ENCODE results near the gene TTC21B. TPM values are rescaled to one million over a fixed set of nuclear protein-coding genes. Genes with fewer than 3 reads are reported as not detected.

Gene TTC21B
- total RNA-seq, 3 donors from 2014 or later, result 28.6 to 54.3 (median 49.8) TPM

DNA sequence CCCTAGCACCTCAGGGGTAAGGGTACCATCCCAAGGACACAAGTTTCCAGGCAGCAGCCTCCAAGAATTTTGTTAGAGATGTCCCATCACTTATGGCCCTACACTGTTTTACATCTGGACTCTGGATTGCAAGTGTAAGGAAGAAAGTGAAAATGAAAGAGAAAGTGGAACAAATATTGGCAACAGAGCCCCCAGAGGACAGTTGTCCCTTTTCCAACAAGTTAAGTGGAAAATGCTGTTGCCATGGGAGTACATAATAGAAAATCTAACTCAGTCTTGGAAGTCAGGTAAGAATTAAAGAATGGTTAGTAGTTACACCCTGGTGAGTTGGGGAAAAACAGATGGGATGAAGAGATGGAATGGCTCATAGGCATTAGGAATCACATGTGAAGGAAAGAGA lies 50.6 kb downstream of the TTC21B start:
- H3K36me3 ChIP-seq, result peaks cover 5% of the 10 kb centered on the region
- peak overlapping the region in 1 of 2 donors; percentile 38 for H3K27ac ChIP-seq
- TF ChIP-seq POLR2A (IDR thresholded peaks at IDR 0.05) (no peak), POLR2AphosphoS5 (IDR thresholded peaks at IDR 0.05) (no peak)
- TF ChIP-seq, protein P1, sequence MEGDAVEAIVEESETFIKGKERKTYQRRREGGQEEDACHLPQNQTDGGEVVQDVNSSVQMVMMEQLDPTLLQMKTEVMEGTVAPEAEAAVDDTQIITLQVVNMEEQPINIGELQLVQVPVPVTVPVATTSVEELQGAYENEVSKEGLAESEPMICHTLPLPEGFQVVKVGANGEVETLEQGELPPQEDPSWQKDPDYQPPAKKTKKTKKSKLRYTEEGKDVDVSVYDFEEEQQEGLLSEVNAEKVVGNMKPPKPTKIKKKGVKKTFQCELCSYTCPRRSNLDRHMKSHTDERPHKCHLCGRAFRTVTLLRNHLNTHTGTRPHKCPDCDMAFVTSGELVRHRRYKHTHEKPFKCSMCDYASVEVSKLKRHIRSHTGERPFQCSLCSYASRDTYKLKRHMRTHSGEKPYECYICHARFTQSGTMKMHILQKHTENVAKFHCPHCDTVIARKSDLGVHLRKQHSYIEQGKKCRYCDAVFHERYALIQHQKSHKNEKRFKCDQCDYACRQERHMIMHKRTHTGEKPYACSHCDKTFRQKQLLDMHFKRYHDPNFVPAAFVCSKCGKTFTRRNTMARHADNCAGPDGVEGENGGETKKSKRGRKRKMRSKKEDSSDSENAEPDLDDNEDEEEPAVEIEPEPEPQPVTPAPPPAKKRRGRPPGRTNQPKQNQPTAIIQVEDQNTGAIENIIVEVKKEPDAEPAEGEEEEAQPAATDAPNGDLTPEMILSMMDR (IDR thresholded peaks at IDR 0.05), result no peak
- H3K4me1 ChIP-seq, result peaks cover 0 to 8% of the 10 kb centered on the region in 2 donors
- no peak for DNase-seq (ENCODE audit: low spot score in 2 of 2)
- no peaks in the 10 kb centered on the region for H3K27me3 ChIP-seq
- H3K9me3 ChIP-seq, result no peaks in the 10 kb centered on the region
- intact Hi-C loops (cut with DNase I; ENCODE audit: low total_unique reads), result no loop called here
- H3K4me3 ChIP-seq, result peak overlapping the region in 2 of 3 donors; percentile 5 to 27

DNA sequence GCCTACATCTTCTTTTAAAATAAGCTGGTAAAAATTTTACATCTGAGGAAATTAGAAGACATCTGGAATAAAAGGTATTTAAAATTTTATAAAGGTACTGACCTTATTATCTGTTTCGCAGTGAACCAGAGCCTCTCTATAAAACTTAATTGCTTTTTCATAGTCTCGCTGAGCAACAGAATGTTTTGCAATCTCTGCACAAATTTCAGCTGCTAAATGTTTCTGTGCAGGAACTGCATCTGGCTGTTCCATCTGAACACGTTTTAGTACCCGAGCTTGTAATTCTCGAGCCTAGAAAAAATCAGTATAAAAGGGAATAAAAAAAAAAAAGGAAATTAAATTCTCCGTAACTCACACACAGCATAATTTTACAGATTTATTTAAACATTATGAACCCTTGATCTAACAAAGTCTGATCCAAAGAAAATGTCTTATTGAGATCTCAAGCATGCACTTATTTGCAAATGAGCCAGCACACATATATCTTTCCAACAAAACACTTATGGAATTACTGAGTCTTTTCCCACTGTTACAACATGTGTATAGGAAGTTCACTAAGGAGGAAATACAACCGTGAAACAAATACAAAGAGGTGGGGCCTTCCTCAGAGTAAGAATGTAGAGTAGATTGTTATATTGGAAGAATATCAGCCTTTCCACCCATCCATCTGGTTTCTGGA lies 51.8 kb downstream of the TTC21B start:
- Histone ChIP-seq H3K4me1 (peaks cover 0 to 8% of the 10 kb centered on the region in 2 donors), H3K36me3 (no peaks in the 10 kb centered on the region), H3K9me3 (no peaks in the 10 kb centered on the region), H3K27me3 (no peaks in the 10 kb centered on the region), H3K27ac (peak overlapping the region in 1 of 2 donors; percentile 27), H3K4me3 (no peak overlapping the region)
- DNase-seq (ENCODE audit: low spot score in 2 of 2), result no peak
- TF ChIP-seq POLR2A (IDR thresholded peaks at IDR 0.05) (no peak), POLR2AphosphoS5 (IDR thresholded peaks at IDR 0.05) (no peak)
- TF ChIP-seq, protein P1 (IDR thresholded peaks at IDR 0.05), result no peak
- intact Hi-C loops (cut with DNase I; ENCODE audit: low total_unique reads), result no loop called here

DNA sequence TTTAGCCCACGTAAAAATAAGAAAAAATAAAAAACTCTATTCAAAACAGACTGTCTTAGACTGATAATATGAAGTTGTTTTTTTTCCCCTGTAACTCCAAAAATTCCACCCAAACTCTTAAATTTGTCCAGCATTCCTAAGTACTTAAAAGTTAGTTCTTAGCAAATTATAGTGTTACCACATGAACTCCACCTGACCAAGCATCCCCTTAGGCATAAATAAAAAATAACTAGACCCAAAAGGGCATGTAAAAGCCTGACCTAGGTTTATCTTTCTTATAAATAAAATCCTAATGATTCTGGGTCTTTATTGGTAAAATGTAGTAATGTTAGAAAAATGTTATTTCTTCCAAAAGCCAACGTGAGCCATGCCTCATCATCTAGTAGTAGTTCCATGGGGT lies 54.3 kb downstream of the TTC21B start:
- TF ChIP-seq POLR2A (IDR thresholded peaks at IDR 0.05), result no peak
- DNase-seq (ENCODE audit: low spot score in 2 of 2), result no peak
- peaks cover 0 to 8% of the 10 kb centered on the region in 2 donors for H3K4me1 ChIP-seq
- intact Hi-C loops (cut with DNase I; ENCODE audit: low total_unique reads), result no loop called here
- H3K27me3 ChIP-seq, result no peaks in the 10 kb centered on the region
- no peak overlapping the region for H3K27ac ChIP-seq
- H3K4me3 ChIP-seq, result no peak overlapping the region
- no peaks in the 10 kb centered on the region for H3K9me3 ChIP-seq
- H3K36me3 ChIP-seq, result no peaks in the 10 kb centered on the region

DNA sequence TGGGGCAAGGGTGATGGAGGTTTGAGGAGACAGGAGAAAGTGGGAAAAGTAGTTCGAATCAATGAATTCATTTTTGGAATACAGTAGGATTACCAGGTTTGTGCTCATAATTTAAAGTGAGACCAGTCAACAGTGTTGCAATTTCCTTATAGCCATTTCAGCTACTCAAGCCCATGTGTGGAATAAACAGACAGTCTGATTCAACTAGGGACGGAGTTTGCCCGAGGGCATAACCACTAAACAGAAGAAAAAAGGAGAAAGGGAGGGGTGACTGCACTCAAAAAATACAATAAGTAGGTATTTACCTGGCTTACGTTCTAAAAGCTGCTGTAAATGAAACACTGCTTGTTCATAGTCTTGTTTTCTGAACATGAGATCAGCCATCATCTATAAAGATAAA lies 55.2 kb downstream of the TTC21B start:
- TF ChIP-seq, protein P1 (IDR thresholded peaks at IDR 0.05), result no peak
- no peak for TF ChIP-seq POLR2AphosphoS5 (IDR thresholded peaks at IDR 0.05)
- TF ChIP-seq POLR2A (IDR thresholded peaks at IDR 0.05), result no peak
- Histone ChIP-seq H3K27me3 (no peaks in the 10 kb centered on the region), H3K9me3 (no peaks in the 10 kb centered on the region), H3K4me3 (no peak overlapping the region), H3K4me1 (peaks cover 0 to 8% of the 10 kb centered on the region in 2 donors), H3K36me3 (no peaks in the 10 kb centered on the region), H3K27ac (peak overlapping the region; percentile 60 to 70)
- DNase-seq (ENCODE audit: low spot score in 2 of 2), result peak in 1 of 2 donors; percentile 27
- intact Hi-C loops (cut with DNase I; ENCODE audit: low total_unique reads), result no loop called here

DNA sequence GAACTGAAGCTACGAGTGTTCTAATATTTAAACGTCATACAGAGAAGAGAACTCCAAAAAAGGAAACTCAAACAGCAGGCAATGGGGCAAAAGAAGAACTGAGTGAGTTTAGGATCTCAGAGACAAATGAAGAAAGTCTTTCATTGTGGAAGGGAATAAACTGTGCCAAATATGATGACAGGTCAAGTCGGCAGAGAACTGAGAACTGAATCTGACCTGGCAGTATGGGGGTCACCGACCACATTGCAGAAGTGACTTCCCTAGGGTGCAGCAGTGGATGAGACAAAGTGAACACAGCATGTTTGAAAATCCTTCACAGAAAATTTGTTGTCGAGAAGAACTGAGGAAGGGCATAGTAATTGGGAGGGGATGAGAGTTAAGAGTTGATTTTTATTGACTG lies 55.9 kb downstream of the TTC21B start:
- TF ChIP-seq POLR2AphosphoS5 (IDR thresholded peaks at IDR 0.05) (no peak), POLR2A (IDR thresholded peaks at IDR 0.05) (no peak)
- TF ChIP-seq, protein P1 (IDR thresholded peaks at IDR 0.05), result no peak
- Histone ChIP-seq H3K4me1 (peaks cover 0 to 8% of the 10 kb centered on the region in 2 donors), H3K4me3 (no peak overlapping the region), H3K27me3 (no peaks in the 10 kb centered on the region), H3K9me3 (no peaks in the 10 kb centered on the region), H3K27ac (peak overlapping the region; percentile 60 to 70), H3K36me3 (no peaks in the 10 kb centered on the region)
- intact Hi-C loops (cut with DNase I; ENCODE audit: low total_unique reads), result no loop called here
- DNase-seq (ENCODE audit: low spot score in 2 of 2), result no peak
